ENCODE data around the gene SLC25A29.

The SLC25A29 gene

GRCh38 chr14:100241279-100241678 lies 65.0 kb downstream of the SLC25A29 start:
- no peak for TF ChIP-seq MYC (IDR thresholded peaks at IDR 0.05; ENCODE audit: low read depth, low read length)
- DNase-seq (ENCODE audit: low read depth): no peak
- H3K4me3 ChIP-seq (ENCODE audit: low read depth, low read length): peak overlapping the region; percentile 98
